Stimulated activated CD8-positive, alpha-beta memory T cell treated with anti-CD3 and anti-CD28 coated beads, Interleukin-12 subunit alpha, Interleukin-12 subunit beta, amount 100 ng/mL, for 24 hours (primary cell): ENCODE results near the gene LCE2A.
"Not testable (repeated sequence)": the region's sequence is repeated elsewhere in the genome, so short reads cannot be mapped to it uniquely, and the experiment has no call there.

ENCODE experiments used
- DNase-seq: peaks from one replicate; pipeline ENCODE4 v3.0.0-alpha.2; 2020; ENCODE audit errors: extremely low read depth

The LCE2A gene, protein sequence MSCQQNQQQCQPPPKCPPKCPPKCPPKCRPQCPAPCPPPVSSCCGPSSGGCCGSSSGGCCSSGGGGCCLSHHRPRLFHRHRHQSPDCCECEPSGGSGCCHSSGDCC

DNA sequence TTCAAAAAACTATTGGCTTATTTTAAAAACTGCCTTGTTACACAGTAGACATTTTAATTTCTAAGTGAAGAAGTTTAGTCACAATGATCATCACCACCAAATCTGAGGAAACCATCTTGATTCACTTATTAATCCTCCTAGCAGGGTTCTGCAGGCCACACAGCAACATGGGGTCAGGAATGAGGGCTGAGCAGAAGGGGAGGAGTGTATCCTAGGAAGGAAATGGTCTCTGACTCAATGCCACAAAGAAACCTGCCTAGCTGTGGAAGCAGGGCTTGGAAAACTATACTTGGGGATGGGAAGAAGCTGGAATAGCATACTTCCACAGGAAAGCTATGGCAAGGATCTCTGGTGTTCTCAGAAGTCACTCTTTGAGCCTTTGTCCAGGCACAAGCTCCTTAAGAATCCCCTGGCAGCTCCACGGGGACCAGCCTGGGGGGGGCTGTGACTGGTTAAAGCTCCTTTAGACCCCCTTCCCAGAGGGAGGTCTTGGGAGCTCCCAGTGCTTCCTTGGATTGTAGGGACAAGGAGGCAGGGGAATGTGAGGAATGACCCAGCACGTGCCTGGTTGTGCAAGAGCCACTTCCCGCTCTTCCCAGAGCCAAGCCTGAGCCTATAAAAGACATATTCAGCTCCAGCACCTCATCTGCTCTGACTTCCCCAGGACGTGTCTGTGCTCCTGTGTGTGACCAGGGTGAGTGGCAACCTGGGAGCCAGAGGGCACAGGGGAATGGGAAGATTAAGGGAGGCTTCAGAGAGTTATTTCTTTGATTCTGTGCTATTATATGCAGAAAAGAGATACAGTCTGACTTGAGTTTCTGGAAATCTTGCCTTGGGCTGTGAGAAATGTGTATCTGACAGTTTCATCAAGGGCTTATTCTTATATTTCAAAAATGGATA, at the start of gene LCE2A:
LCE2A (plus strand) TSS at position 645 of the 900 bp plus-strand sequence. CDS start 557 bp downstream, outside the sequence.
- no peak for DNase-seq

GRCh38 chr1:152654110-152654509, 44.0 kb upstream of the LCE2A start:
- DNase-seq, result no peak

GRCh38 chr1:152656459-152656858, 41.7 kb upstream of the LCE2A start:
- no peak for DNase-seq

DNA sequence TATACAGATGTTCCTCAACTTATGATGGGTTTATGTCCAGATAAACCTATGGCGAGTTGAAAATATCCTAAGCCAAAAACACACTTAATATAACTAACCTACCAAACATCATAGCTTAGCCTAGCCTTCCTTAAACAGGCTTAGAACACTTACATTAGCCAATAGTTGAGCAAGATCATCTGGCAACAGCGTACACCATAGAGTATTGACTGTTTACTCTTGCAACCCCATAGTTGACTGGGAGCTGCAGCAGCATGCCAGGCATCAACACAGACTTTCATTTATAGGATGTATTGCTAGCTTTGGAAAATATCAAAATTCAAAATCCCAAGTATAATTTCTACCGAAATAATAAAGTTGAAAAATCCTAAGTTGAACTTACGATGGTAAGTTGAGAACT, 40.5 kb upstream of the LCE2A start:
- no peak for DNase-seq

GRCh38 chr1:152658649-152659048, 39.5 kb upstream of the LCE2A start:
- DNase-seq, result no peak

DNA sequence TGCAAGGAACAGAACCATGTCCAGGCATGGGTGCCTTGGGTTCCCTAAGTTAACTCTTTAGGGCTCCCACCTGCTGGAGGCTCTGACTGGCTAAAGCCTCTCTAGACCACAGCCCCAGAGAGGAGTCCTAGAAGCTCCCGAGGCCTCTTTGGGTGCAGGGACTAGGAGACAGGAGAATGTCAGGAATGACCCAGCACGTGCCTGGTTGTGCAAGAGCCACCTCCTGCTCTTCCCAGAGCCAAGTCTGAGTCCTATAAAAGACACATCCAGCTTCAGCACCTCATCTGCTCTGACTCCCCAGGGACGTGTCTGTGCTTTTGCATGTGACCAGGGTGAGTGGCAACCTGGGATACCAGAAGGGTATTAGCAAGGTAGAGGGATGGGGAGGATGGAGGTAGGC, 35.0 kb upstream of the LCE2A start, which contains the start of gene LCE2D:
LCE2D (plus strand) TSS at position 283 of the 400 bp plus-strand sequence. CDS start 726 bp downstream, outside the sequence.
- DNase-seq, result no peak

GRCh38 chr1:152666171-152666570, 32.0 kb upstream of the LCE2A start:
- DNase-seq, result not testable (repeated sequence)

- no peak for DNase-seq
These were observed 30.5 kb upstream of the LCE2A start for GRCh38 chr1:152667648-152668047.

- DNase-seq, result no peak
These were observed 25.1 kb upstream of the LCE2A start for GRCh38 chr1:152673016-152673415.

- DNase-seq, result not testable (repeated sequence)
These were observed 23.2 kb upstream of the LCE2A start, which contains the start of gene LCE2C for GRCh38 chr1:152674983-152675382. TSS of gene LCE2C (plus strand) at chr1:152675279. CDS start at chr1:152676016, 737 bp downstream.

GRCh38 chr1:152679459-152679858, 18.7 kb upstream of the LCE2A start:
- no peak for DNase-seq

GRCh38 chr1:152681616-152682015, 16.5 kb upstream of the LCE2A start:
- DNase-seq, result no peak

DNA sequence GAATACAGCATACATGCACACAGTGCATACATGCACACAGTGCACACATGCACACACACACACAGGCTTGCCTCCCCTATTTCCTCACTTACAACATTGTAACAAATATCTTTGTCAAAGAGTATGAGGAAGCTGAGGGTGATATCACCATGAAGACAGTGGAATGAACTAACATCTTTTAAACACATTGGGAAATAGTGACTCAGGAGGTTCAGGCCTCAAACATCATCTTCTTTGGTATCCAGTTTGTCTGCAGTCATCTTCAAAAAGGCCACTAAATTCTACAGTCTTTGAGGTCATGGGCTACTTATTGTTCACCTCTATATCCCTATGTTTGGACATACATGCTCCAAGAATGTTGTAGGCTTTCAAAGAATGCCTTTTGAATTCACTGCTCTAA, 14.3 kb upstream of the LCE2A start:
- DNase-seq, result no peak

DNA sequence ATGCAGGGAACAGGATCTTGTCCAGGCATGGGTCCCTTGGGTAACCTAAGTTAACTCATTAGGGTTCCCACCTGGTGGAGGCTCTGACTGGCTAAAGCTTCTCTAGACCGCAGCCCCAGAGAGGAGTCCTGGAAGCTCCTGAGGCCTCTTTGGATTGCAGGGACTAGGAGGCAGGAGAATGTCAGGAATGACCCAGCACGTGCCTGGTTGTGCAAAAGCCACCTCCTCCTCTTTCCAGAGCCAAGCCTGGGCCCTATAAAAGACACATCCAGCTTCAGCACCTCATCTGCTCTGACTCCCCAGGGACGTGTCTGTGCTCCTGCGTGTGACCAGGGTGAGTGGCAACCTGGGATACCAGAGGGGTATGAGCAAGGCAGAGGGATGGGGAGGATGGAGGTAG, 12.3 kb upstream of the LCE2A start, which contains the start of gene LCE2B:
LCE2B (plus strand) TSS at position 301 of the 400 bp plus-strand sequence. CDS start 721 bp downstream, outside the sequence.
- not testable (repeated sequence) for DNase-seq

- DNase-seq, result no peak
These were observed 1.6 kb downstream of the LCE2A start for GRCh38 chr1:152699746-152700145.

DNA sequence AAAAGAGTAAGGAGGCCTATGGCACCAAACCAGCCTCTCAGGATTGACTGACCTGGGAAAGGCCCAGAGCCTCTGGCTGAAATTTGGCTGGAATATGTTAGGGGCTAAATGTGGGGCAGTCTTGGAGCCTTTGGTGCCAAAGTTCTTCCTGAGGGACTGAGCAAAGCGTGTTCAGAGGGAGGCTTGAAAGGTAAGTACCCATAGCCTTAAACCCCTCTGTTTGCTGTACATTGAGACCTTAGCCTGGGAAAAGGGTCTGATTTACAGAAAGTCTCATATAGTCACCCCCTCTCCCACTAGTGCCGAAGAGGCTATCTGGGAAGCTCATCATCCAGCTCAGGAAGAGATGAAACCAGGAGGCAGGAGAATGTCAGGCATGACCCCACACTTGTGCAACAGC, 9.7 kb downstream of the LCE2A start, which contains the start of gene LCE4A:
LCE4A (plus strand) TSS at position 301 of the 400 bp plus-strand sequence. CDS start 916 bp downstream, outside the sequence.
- DNase-seq, result no peak

DNA sequence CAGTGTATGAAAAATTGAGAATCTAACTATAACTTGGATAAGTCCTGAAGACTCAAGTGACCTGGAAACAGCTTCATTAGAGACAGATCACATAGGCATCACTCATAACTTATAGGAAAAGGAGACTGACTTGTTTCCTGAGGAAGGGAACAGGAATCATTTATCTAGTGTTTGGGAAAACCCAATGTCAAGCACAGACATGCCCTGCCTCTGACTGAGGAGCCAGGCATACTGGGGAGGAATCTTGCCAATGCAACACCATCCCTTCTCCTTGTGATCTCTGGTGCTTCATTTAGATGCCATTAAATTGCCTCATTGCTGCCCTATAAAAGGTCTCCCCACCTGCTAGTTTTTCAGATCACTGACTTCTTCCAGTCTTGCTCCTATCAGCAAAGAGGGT, 20.1 kb downstream of the LCE2A start:
- DNase-seq, result no peak

GRCh38 chr1:152725261-152725660, 27.1 kb downstream of the LCE2A start:
- no peak for DNase-seq

DNA sequence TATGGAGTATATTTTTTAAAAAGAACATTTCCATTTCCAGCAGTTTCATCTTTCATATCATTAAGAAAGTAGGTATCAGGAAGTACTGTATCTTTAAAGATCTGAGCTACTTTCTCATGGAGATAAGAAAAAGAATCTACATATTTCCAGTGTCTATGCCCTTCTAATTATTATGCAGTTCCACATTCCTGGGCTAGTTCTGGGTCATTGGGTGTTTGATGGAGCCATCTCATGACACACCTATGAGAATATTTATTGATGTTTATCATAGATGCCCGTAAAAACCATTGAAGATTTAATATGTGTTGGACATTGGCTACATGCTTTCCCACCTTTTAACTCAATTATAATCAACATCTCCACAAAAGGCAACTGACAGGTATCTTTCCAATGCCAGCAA, 30.8 kb downstream of the LCE2A start:
- no peak for DNase-seq

GRCh38 chr1:152735648-152736047, 37.5 kb downstream of the LCE2A start:
- no peak for DNase-seq

- no peak for DNase-seq
These were observed 39.9 kb downstream of the LCE2A start for GRCh38 chr1:152737997-152738396.

- DNase-seq, result no peak
These were observed 41.7 kb downstream of the LCE2A start for GRCh38 chr1:152739841-152740240.

DNA sequence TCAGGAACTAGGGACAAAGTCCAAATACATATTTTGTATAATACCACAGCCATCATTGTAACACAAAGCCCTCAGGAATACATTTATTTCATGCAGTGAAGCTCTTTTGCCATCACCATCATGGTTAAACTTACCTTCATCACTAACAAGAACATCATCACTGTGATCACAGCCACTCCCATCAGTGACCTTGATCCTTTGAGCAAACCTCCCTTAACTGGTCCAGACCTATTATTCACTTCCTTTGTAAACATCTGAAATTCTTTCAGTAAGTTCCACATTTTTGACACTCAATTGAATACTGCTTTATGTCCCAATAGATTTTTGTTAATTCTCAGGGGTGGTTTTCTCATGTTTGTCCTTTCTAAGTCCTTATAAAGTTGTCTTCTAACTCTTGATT, 43.5 kb downstream of the LCE2A start:
- no peak for DNase-seq
